ENCODE measurements around the gene KCNK15.

The KCNK15 gene

GRCh38 chr20:44736170-44737021, 9.3 kb upstream of the KCNK15 start:
- Mint-ChIP-seq H3K9me3 (peaks cover 9 to 11% of the 10 kb centered on the region in 2 donors), H3K4me1 (peaks cover 9 to 18% of the 10 kb centered on the region in 2 donors), H3K4me3 (peak overlapping the region; percentile 57 to 73), H3K27me3 (peaks cover 0 to 13% of the 10 kb centered on the region in 2 donors), H3K36me3 (peaks cover 6 to 9% of the 10 kb centered on the region in 2 donors), H3K27ac (peak overlapping the region; percentile 9)
- DNase-seq (no peak), ATAC-seq (replicated peaks) (peak; percentile 75 to 77)

GRCh38 chr20:44737116-44737515, 8.5 kb upstream of the KCNK15 start:
- Mint-ChIP-seq H3K4me1 (peaks cover 9 to 18% of the 10 kb centered on the region in 2 donors), H3K36me3 (peaks cover 6 to 9% of the 10 kb centered on the region in 2 donors), H3K4me3 (no peak overlapping the region), H3K27me3 (peaks cover 2 to 17% of the 10 kb centered on the region in 2 donors), H3K27ac (no peak overlapping the region), H3K9me3 (peaks cover 9 to 11% of the 10 kb centered on the region in 2 donors)
- DNase-seq = no peak
- ATAC-seq (replicated peaks) = no peak

DNA sequence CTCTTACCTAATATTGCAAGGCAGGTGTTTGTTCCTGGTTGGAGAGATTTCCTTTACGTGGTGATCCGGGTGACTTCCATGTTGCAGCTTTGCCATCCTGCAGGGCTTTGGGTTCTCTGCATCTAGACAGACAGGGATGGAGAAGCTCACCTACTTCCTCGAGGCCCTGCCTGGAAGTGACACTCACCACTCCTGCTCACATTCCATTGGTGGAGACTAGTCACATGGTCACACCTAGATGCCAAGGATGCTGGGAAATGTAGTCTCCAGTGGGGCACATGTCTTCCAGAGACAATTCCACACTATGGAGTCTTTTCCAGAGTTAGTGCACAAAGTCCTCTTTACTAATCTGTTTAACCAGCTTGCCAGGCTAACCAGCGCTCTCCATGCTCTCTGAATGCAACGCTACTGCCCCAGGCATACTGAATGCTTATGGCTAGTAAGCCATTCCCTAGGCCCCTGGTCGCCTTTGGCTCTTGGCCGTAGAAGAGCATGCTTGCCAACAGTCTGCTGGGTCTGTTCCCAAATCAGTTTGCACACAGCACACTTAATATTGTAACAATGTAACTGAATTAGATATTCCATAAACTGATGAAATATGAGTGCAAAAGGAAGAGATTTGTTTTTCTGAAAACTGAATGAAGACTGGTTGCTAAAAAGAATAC, 6.7 kb upstream of the KCNK15 start:
- Mint-ChIP-seq H3K36me3 (peaks cover 6 to 9% of the 10 kb centered on the region in 2 donors), H3K27me3 (peaks cover 20 to 25% of the 10 kb centered on the region in 2 donors), H3K4me3 (no peak overlapping the region), H3K4me1 (peaks cover 5 to 11% of the 10 kb centered on the region in 2 donors), H3K9me3 (peaks cover 9 to 11% of the 10 kb centered on the region in 2 donors), H3K27ac (no peak overlapping the region)
- DNase-seq (peak; percentile 39), ATAC-seq (replicated peaks) (peak; percentile 65 to 73)

GRCh38 chr20:44739942-44740341, 5.7 kb upstream of the KCNK15 start:
- Mint-ChIP-seq H3K27me3 (peaks cover 29 to 30% of the 10 kb centered on the region in 2 donors), H3K36me3 (peaks cover 6 to 9% of the 10 kb centered on the region in 2 donors), H3K4me3 (no peak overlapping the region), H3K9me3 (peaks cover 9 to 11% of the 10 kb centered on the region in 2 donors), H3K27ac (no peak overlapping the region), H3K4me1 (peaks cover 5 to 11% of the 10 kb centered on the region in 2 donors)
- ATAC-seq (replicated peaks) = no peak
- DNase-seq = no peak

DNA sequence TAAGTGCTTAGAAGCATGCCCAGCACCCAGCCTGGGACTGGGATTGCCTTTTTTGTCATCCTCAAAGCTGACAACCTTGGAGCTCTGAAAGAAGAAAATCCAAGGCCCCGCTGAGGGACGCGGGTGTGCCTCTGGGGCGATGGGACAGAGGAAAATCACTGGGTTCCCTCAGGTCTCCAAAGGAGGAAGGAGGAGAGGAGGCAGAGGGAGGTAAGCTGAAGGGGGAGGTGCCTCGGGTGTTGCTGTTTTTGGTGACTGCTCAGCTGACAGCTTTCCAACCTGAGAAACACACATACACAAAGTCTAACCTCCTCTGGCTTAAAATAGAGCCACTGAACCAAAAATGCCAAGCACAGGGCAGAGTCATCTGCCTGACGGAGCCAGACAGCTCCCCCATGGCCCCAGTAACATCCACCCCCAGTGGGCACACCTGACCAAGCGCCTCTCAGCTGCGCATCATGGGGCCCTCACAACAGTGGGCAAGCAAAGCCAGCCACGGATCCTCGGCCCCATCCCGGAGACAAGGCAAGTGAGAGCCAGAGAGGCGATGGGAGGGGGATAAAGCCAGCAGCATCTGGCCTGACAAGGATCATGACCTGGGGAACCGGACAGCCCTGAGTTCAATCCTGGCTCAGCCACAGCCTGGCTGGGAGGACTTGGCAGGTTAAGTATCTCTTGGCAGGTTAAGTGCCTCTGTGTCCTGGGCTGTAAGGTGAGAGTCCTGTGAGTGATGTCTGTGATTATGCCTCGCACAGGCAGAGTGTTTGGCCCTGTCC, 3.2 kb upstream of the KCNK15 start:
- DNase-seq (no peak), ATAC-seq (replicated peaks) (no peak)
- peaks cover under 1 to 5% of the 10 kb centered on the region in 2 donors for H3K9me3 Mint-ChIP-seq
- H3K4me1 Mint-ChIP-seq = peaks cover 4 to 13% of the 10 kb centered on the region in 2 donors
- peaks cover 43 to 53% of the 10 kb centered on the region in 2 donors for H3K27me3 Mint-ChIP-seq
- peaks cover 0 to 4% of the 10 kb centered on the region in 2 donors for H3K36me3 Mint-ChIP-seq
- H3K4me3 Mint-ChIP-seq = no peak overlapping the region
- no peak overlapping the region for H3K27ac Mint-ChIP-seq

DNA sequence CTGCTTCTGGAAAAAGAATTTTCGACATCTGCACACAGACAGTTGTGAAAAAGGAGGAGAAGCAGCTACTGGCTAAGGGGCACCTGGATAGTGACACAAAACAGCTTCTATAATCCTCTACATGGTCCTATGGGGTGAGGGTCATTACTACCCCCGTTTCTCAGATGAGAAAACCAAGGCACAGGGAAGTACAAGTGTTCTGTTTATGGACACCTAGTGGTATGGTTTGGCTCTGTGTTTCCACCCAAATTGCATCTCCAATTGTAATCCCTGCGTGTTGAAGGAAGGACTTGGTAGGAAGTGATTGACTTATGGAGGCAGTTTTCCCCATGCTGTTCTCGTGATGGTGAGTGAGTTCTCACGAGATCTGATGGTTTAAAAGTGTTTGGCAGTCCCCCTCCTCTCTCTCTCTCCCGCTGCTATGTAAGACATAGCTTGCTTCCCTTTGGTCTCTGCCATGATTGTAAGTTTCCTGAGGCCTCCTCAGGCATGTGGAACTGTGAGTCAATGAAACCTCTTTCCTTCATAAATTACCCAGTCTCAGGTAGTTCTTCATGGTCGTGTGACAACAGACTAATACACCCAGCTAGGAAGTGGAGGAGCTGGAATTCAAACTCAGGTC, 2.5 kb upstream of the KCNK15 start:
- H3K4me3 Mint-ChIP-seq = no peak overlapping the region
- H3K36me3 Mint-ChIP-seq = peaks cover 0 to 4% of the 10 kb centered on the region in 2 donors
- no peak for DNase-seq
- no peak for ATAC-seq (replicated peaks)
- H3K27me3 Mint-ChIP-seq = peaks cover 45 to 59% of the 10 kb centered on the region in 2 donors
- H3K9me3 Mint-ChIP-seq = peaks cover 0 to 5% of the 10 kb centered on the region in 2 donors
- H3K27ac Mint-ChIP-seq = no peak overlapping the region
- peaks cover 4 to 14% of the 10 kb centered on the region in 2 donors for H3K4me1 Mint-ChIP-seq

- Mint-ChIP-seq H3K36me3 (no peaks in the 10 kb centered on the region), H3K4me3 (no peak overlapping the region), H3K27ac (no peak overlapping the region), H3K9me3 (peaks cover 0 to under 1% of the 10 kb centered on the region in 2 donors), H3K27me3 (peaks cover 51 to 62% of the 10 kb centered on the region in 2 donors), H3K4me1 (peaks cover 4 to 14% of the 10 kb centered on the region in 2 donors)
- ATAC-seq (replicated peaks) (no peak), DNase-seq (no peak)
Observed at GRCh38 chr20:44743916-44744655, 1.6 kb upstream of the KCNK15 start.

DNA sequence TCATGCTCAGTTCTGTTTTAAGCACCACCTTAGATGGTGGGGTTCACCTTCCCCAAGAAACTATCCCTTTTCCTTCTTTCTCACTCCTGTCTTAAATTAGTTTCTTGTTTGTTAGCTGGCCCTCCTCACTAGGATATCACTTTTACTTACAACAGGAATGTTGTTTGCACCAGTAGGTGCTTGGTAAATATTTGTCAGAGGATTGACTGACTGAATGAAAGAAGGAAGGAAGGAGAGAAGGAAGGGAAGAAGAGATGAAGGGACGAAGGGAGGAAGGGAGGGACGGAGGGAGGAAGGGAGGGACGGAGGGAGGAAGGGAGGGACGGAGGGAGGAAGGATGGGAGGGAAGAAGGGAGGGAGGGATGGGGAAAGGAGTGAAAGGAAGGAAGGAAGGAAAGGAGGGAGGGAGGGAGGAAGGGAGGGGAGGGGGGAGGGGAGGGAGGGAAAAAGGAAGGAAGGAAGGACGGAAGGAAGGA, 505 bp upstream of the KCNK15 start:
- Mint-ChIP-seq H3K4me1 (peaks cover 4 to 14% of the 10 kb centered on the region in 2 donors), H3K36me3 (no peaks in the 10 kb centered on the region), H3K9me3 (no peaks in the 10 kb centered on the region), H3K4me3 (peak overlapping the region; percentile 58 to 75), H3K27ac (no peak overlapping the region), H3K27me3 (peaks cover 59 to 73% of the 10 kb centered on the region in 2 donors)
- DNase-seq (no peak), ATAC-seq (replicated peaks) (no peak)

DNA sequence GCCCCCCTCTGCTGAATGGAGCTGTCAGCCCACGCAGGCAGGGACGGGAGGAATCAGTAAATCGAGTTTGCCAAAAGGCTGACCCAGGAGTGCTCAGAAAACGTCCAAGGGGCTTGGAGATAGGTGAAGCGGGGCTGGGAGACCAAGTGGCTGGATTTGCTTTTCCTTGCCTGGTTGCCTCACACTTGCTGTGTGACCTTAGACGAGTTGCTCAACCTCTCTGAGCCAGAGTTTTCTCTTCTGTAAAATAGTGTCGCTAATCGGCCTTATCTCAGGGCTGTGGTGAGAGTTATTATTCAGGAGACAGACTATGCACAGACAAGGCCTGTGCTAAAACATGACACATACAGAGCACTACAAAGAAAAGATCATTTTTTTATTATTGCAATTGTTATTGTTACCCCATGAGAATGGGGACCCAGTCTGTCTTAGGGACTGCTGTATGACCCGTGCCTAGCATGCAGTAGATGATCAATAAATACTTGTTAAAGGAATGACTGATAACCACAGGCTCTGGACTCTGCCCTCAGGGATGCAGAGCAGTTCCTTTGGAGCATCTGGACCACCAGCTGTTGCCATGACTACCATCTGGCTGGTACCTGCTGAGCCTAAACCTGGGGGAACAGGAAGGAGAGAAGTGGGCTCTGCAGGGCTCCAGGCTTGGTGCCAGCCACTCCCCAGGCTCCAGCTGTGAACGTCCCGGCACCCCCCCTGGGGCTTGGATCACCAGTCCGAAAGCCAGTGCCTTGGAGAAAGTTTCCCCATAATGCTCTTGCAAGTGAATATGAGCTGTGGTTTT, 901 bp downstream of the KCNK15 start:
- ATAC-seq (replicated peaks) (no peak), DNase-seq (no peak)
- H3K36me3 Mint-ChIP-seq = no peaks in the 10 kb centered on the region
- H3K4me3 Mint-ChIP-seq = peak overlapping the region; percentile 66 to 75
- peaks cover 66 to 86% of the 10 kb centered on the region in 2 donors for H3K27me3 Mint-ChIP-seq
- peaks cover 4 to 14% of the 10 kb centered on the region in 2 donors for H3K4me1 Mint-ChIP-seq
- no peaks in the 10 kb centered on the region for H3K9me3 Mint-ChIP-seq
- no peak overlapping the region for H3K27ac Mint-ChIP-seq

GRCh38 chr20:44747166-44748004, 1.7 kb downstream of the KCNK15 start:
- no peak overlapping the region for H3K27ac Mint-ChIP-seq
- H3K36me3 Mint-ChIP-seq = no peaks in the 10 kb centered on the region
- no peaks in the 10 kb centered on the region for H3K9me3 Mint-ChIP-seq
- peak; percentile 33 for DNase-seq
- ATAC-seq (replicated peaks) = peak; percentile 72 to 77
- H3K4me1 Mint-ChIP-seq = peaks cover 4 to 14% of the 10 kb centered on the region in 2 donors
- no peak overlapping the region for H3K4me3 Mint-ChIP-seq
- peaks cover 61 to 83% of the 10 kb centered on the region in 2 donors for H3K27me3 Mint-ChIP-seq

DNA sequence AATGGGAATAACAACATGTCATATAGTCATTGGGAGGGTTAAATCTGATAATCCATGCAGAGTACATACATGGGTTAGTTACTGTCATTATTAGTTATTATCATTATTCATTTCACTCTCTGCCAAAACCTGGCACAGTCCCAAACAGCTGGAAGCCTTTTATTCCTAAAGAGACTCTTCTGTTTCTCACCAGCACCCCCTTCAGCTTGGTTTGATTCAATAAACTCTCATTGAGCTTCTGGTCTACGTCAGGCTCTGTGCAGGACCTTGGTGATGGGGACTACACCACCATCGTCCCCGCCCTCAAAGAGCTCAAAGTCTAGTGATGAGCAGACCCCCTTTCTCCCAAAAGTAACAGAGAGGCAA, 2.3 kb downstream of the KCNK15 start:
- DNase-seq = no peak
- Mint-ChIP-seq H3K27ac (no peak overlapping the region), H3K36me3 (no peaks in the 10 kb centered on the region), H3K4me1 (peaks cover 4 to 14% of the 10 kb centered on the region in 2 donors), H3K4me3 (no peak overlapping the region), H3K27me3 (peaks cover 59 to 77% of the 10 kb centered on the region in 2 donors), H3K9me3 (no peaks in the 10 kb centered on the region)
- no peak for ATAC-seq (replicated peaks)
